Kidney epithelial cell (primary cell): ENCODE results near the gene FSCN2. TPM values are rescaled to one million over a fixed set of nuclear protein-coding genes. Genes with fewer than 3 reads are reported as not detected.
"Not testable (repeated sequence)": the region's sequence is repeated elsewhere in the genome, so short reads cannot be mapped to it uniquely, and the experiment has no call there.

Experiments
- DNase-seq: peaks from one replicate; pipeline ENCODE4 v3.0.0-alpha.2; 2010; ENCODE audit warnings: low read depth
- H3K27me3 ChIP-seq: 2 replicates; pipeline ENCODE4 v1.6.0; 2011; ENCODE audit warnings: low read length; ENCODE audit not compliant: control insufficient read depth, insufficient read depth
- H3K36me3 ChIP-seq: 2 replicates; pipeline ENCODE4 v1.5.1; 2011; ENCODE audit warnings: low read length; ENCODE audit not compliant: control insufficient read depth, insufficient read depth
- H3K4me3 ChIP-seq: 2 replicates; pipeline ENCODE4 v1.5.1; 2011; ENCODE audit warnings: low read depth, mild to moderate bottlenecking, control low read depth, low read length
- total RNA-seq: library from RNA; depleted of rRNA; stranded (reverse); fragments of >200 nt; gene quantifications from 2 replicates; pipeline ENCODE4 v1.2.3, GENCODE V29; 2015
- TF ChIP-seq, protein P1 (sequence below): IDR thresholded peaks from 2 replicates; pipeline ENCODE4 v1.5.1; 2011; ENCODE audit warnings: mild to moderate bottlenecking, moderate library complexity, low read length, control low read depth, inconsistent platforms; ENCODE audit not compliant: insufficient read depth, poor library complexity, severe bottlenecking

Gene FSCN2
- total RNA-seq, 1 donor from 2014 or later: 0.29 TPM

DNA sequence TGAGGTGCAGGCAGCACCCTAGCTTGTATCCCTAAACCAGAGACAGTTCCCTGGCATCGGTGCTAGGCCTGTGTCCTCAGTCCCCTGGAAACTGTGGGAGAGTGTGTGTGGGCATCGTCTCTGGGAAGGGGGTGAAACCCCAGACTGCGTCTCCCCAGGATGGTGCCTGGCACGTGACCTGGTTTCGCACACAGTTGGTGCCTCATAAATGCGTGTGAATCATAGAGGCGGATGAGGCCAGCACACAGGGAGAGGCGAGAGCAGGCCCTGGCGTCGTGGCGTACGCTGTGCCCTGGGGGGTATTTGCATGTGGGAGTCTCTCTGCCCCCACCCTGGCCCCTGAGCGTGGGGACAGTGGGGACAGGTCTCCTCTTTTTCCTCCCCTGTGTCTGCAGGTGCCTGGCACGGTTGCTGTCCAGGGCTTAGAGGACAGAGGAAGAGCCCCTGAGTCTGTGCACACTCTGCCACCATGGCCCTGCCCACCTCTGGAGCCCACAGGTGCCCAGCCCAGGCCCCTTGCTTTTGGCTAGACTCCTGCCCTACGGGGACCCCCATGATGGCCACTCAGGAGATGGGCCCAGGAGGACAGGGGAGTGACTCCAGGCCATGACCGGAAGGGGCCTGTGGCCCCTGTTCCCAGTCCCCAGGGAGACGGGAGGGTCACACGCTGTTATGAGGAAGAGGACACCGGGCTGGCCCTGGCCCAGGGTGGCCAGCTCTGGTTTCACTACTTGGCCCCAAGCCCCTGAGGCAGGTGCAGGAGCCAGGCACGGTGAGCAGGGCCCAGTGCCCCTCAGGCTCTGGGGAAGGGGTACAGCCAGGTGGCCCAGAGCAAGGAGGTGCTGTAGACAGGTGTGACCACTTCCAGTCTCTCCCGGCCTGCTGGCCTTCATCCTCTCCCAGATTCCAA lies 1.3 kb upstream of the FSCN2 start:
- TF ChIP-seq, protein P1, sequence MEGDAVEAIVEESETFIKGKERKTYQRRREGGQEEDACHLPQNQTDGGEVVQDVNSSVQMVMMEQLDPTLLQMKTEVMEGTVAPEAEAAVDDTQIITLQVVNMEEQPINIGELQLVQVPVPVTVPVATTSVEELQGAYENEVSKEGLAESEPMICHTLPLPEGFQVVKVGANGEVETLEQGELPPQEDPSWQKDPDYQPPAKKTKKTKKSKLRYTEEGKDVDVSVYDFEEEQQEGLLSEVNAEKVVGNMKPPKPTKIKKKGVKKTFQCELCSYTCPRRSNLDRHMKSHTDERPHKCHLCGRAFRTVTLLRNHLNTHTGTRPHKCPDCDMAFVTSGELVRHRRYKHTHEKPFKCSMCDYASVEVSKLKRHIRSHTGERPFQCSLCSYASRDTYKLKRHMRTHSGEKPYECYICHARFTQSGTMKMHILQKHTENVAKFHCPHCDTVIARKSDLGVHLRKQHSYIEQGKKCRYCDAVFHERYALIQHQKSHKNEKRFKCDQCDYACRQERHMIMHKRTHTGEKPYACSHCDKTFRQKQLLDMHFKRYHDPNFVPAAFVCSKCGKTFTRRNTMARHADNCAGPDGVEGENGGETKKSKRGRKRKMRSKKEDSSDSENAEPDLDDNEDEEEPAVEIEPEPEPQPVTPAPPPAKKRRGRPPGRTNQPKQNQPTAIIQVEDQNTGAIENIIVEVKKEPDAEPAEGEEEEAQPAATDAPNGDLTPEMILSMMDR: no peak
- no peaks in the 10 kb centered on the region for H3K36me3 ChIP-seq
- H3K27me3 ChIP-seq: peaks cover 37% of the 10 kb centered on the region
- DNase-seq: no peak
- H3K4me3 ChIP-seq: no peak overlapping the region

DNA sequence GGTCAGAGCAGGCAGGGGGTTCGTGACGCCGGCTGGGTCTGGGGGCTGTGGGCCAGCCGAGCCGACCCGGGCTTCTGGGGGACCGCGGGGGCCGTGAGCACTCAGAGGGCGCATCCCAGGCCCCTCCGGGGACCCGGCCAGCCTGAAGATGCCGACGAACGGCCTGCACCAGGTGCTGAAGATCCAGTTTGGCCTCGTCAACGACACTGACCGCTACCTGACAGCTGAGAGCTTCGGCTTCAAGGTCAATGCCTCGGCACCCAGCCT lies 140 bp downstream of the FSCN2 start:
- DNase-seq: no peak
- H3K27me3 ChIP-seq: peaks cover 42% of the 10 kb centered on the region
- H3K36me3 ChIP-seq: no peaks in the 10 kb centered on the region
- TF ChIP-seq, protein P1: no peak
- no peak overlapping the region for H3K4me3 ChIP-seq

DNA sequence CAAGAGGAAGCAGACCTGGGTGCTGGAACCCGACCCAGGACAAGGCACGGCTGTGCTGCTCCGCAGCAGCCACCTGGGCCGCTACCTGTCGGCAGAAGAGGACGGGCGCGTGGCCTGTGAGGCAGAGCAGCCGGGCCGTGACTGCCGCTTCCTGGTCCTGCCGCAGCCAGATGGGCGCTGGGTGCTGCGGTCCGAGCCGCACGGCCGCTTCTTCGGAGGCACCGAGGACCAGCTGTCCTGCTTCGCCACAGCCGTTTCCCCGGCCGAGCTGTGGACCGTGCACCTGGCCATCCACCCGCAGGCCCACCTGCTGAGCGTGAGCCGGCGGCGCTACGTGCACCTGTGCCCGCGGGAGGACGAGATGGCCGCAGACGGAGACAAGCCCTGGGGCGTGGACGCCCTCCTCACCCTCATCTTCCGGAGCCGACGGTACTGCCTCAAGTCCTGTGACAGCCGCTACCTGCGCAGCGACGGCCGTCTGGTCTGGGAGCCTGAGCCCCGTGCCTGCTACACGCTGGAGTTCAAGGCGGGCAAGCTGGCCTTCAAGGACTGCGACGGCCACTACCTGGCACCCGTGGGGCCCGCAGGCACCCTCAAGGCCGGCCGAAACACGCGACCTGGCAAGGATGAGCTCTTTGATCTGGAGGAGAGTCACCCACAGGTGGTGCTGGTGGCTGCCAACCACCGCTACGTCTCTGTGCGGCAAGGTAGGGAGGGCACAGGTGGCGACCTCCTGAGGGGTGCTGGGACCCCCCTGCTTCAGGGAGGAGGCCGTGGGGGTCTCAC lies 667 bp downstream of the FSCN2 start:
- H3K27me3 ChIP-seq: peaks cover 44% of the 10 kb centered on the region
- TF ChIP-seq, protein P1: no peak
- no peaks in the 10 kb centered on the region for H3K36me3 ChIP-seq
- H3K4me3 ChIP-seq: no peak overlapping the region
- DNase-seq: no peak

DNA sequence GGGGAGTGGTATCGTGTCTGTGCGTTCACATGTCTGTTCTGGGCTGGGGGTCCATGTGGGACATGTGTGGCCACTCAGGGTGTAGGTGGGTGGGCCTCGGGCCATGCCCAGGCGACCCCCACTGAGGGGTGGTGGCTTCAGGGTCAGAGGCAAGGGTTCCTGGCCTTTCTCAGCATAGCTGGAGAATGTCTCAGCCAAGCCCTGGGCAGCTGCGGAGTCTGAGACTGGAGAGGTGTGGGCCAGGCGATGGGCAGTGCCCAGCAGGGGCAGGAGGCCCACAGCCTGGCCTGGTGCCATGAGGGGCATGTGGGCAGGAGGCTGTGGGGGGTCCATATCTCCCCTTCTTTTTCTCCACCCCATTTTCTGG lies 1.2 kb downstream of the FSCN2 start:
- no peak overlapping the region for H3K4me3 ChIP-seq

DNA sequence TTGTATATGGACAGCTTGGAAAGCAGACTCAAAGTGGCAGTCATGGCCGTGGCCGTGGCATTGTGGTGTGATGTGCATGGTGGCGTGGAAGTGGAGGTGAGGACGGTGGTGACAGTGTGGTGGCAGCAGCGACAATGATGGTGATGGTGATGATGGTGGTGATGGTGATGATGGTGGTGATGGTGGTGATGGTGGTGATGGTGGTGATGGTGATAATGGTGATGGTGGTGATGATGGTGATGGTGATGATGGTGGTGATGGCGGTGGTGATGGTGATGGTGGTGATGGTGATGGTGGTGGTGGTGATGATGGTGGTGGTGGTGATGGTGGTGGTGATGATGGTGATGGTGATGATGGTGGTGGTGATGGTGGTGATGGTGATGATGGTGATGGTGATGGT lies 2.8 kb downstream of the FSCN2 start:
- H3K27me3 ChIP-seq: peaks cover 58% of the 10 kb centered on the region
- not testable (repeated sequence) for H3K36me3 ChIP-seq, DNase-seq, H3K4me3 ChIP-seq

More for the DNA sequence above, 1.2 kb downstream of the FSCN2 start:
- H3K36me3 ChIP-seq: no peaks in the 10 kb centered on the region
- peaks cover 50% of the 10 kb centered on the region for H3K27me3 ChIP-seq
- TF ChIP-seq, protein P1: no peak
- DNase-seq: no peak

DNA sequence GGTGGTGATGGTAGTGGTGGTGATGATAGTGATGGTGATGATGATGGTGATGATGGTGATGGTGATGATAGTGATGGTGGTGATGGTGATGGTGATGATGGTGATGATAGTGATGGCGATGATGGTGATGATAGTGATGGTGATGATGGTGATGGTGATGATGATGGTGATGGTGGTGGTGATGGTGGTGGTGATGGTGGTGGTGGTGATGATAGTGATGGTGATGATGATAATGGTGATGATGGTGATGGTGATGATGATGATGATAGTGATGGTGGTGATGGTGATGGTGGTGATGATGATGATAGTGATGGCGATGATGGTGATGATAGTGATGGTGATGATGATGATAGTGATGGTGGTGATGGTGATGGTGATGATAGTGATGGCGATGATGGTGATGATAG lies 3.8 kb downstream of the FSCN2 start:
- not testable (repeated sequence) for H3K4me3 ChIP-seq, H3K36me3 ChIP-seq, DNase-seq
- peaks cover 62% of the 10 kb centered on the region for H3K27me3 ChIP-seq
